Activated gamma-delta T cell treated with anti-CD3 and anti-CD28 coated beads, Interleukin-2, amount 50 U/mL, for 16 hours (primary cell): Measurements from ENCODE around the gene BICRA.
"Not testable (repeated sequence)": the region's sequence is repeated elsewhere in the genome, so short reads cannot be mapped to it uniquely, and the experiment has no call there.

ENCODE experiments used
- DNase-seq: peaks from one replicate; pipeline ENCODE4 v3.0.0-alpha.2; 2020; ENCODE audit warnings: low read depth

BICRA gene

DNA sequence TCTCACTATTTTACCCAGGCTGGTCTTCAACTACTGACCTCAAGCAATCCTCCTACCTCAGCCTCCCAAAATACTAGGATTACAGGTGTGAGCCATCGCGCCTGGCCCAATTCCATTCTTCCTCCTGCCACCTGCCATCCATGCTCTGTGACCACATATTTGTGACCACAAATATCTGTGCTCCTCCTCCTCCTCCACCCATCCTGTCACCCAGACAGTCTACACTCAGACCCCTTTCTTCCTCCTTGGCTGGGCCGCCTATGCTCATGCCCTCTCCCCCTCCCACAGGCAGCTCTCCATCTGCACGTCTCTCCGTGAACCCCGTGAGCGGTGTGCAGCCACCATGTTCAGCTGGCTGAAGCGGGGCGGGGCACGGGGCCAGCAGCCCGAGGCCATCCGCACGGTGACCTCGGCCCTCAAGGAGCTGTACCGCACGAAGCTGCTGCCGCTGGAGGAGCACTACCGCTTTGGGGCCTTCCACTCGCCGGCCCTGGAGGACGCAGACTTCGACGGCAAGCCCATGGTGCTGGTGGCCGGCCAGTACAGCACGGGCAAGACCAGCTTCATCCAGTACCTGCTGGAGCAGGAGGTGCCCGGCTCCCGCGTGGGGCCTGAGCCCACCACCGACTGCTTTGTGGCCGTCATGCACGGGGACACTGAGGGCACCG is 107.5 kb downstream of the BICRA start:
- no peak for DNase-seq

DNA sequence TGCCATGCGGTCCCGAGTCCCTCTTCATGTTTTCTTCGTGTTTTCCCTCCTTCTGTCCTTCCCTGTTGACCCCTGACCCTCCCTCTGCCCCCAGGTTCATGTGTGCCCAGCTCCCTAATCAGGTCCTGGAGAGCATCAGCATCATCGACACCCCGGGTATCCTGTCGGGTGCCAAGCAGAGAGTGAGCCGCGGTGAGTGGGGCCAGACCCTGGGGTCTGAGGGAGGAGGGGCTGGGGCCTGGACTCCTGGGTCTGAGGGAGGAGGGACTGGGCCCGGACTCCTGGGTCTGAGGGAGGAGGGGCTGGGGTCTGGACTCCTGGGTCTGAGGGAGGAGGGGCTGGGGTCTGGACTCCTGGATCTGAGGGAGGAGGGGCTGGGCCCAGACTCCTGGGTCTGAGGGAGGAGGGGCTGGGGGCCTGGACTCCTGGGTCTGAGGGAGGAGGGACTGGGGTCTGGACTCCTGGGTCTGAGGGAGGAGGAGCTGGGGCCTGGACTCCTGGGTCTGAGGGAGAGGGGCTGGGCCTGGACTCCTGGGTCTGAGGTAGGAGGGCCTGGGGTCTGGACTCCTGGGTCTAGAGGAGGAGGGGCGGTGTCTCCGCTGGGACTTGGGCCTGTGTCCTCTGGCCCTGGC is 109.6 kb downstream of the BICRA start:
- DNase-seq, result not testable (repeated sequence)

DNA sequence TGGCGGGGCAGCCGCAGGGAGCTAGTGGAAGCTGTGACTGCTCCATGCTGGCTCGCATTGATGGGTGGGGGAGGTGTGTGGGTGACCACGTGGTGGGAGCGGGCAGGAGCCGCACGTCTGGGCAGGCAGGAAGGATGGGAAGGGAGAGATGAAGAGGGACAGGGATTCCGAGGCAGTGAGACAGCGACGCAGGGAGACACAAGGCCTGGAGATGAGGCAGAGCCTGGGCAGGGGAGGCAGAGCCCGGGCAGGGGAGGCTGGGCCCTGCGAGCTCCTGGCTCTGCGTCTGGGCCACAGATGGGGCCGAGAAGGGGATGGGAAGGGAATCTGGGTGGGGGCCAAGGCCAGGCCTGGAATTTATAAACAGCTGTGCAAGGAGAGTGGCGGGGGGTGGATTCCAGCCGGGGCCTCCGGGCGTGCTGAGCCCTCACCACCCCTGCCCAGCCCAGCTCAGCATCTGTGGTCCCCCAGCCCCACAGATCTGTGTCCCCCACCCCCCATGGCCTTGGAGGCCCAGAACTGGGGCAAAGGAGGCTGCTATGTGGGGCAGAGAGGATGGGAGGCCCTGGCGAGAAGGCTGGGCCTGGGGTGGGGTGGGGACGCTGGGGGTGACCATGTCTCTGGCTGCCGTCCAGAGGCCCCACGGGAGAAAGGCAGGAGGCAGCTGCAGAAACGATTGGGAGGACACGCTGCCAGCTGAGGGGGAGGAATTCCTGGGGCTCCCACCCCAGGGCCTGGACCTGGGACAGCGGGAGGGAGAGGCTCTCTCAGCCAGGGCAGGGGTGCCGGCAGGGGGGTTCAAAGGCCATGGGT is 110.3 kb downstream of the BICRA start:
- no peak for DNase-seq

DNA sequence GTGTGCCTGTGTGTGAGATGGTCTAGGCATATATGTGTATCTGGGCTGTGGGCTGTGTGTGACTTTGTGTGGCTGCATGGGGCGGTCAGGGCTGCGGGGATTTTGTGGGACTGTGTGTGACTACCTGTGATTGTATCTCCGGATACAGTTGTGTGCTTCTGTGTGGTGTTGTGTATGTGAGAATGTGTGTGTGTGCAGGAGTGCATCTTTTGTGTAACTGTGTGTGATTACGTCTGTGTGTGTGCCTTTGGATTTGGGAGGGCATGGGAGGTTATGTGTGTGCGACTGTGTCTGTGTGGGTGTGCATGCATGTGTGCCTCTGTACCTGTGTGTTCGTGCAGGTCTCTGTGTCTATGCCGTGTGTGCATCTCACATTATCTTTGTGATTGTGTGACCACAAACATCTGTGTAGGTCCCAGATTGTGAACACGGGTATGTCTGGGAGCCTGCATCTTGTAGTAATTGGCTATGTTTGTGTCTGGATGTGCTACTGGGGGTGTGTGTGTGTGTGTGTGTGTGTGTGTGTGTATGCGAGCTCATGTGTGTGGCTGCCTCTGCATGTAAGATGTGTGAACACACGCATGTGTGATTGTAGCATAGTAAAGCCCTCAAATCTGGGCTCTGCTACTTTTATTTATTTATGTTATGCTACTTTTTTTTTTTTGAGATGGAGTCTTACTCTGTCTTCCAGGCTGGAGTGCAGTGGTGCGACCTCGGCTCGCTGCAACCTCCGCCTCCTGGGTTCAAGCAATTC is 111.9 kb downstream of the BICRA start:
- no peak for DNase-seq

DNA sequence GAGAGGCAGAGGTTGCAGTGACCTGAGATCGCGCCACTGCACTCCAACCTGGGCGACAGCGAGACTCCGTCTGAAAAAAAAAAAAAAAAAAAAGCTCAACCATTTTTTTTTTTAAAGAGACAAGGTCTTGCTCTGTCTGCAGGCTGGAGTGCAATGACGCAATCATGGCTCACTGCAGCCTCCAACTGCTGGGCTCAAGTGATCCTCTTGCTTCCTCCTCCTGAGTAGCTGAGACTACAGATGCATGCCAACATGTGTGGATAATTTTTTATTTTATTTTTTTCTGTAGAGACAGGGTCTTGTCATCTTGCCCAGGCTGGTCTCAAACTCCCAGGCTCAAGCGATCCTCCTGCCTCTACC is 114.6 kb downstream of the BICRA start:
- DNase-seq, result no peak

DNA sequence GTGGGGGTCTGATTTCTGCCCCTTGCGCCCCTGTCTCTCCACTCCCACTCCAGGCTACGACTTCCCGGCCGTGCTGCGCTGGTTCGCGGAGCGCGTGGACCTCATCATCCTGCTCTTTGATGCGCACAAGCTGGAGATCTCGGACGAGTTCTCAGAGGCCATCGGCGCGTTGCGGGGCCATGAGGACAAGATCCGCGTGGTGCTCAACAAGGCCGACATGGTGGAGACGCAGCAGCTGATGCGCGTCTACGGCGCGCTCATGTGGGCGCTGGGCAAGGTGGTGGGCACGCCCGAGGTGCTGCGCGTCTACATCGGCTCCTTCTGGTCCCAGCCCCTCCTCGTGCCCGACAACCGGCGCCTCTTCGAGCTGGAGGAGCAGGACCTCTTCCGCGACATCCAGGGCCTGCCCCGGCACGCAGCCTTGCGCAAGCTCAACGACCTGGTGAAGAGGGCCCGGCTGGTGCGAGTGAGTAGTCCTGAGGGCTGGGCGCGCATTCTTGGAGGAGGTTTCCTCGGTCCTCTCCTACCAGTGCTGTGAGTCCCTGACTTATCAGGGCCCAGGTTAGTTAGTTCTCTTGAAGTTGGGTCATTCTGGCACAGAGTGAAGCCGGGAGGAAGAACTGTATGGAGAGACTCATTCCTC is 116.9 kb downstream of the BICRA start:
- no peak for DNase-seq

DNA sequence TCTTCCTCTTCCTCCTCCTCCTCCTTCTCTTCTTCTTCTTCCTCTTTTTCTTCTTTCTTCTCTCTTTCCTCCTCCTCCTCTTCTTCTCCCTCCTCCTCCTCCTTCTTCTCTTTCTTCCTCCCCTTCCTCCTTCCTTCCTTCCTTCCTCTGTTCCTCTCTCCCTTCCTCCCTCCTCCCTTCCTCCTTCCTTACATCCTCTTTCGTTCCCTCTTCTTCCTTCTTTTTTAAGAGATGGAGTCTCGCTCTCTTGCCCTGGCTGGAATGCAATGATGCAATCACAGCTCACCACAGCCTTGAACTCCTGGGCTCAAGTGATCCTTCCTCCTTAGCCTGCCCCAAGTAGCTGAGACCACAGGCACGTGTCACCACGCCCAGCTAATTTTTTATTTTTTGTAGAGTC is 117.5 kb downstream of the BICRA start:
- DNase-seq, result no peak

DNA sequence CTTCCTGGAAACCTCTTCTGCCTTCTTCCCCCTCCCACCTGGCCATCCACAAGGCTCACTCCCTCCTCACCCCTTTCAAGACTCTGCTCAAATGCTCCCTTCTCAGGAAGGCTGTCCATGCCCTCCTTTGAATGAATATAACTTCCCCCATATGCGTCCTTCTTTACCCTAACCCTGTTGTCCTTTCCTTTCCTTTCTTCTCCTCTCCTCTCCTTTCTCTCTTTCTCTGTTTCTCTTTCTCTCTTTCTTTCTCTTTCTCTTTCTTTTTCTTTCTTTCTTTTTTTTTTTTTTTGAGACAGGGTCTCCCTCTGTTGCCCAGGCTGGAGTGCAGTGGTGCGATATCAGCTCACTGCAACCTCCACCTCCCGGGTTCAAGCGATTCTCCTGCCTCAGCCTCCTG is 119.4 kb downstream of the BICRA start:
- not testable (repeated sequence) for DNase-seq

DNA sequence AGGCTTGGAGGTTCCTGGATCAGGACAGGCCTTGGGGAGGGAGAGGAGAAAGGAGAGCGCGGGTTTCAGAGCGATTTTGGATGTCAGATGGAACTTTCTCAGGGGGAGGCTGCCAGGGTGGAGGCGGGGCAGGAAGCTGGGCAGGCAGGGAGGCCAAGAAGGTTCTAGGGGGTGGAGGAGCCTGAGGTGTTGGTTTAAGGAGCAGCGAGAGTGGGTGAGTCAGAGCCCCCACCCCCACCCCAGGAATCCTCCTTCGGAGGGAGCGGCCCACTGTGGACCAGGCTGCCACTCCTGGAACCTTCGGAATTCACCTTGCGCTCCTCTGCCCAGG is 120.5 kb downstream of the BICRA start:
- DNase-seq, result no peak

DNA sequence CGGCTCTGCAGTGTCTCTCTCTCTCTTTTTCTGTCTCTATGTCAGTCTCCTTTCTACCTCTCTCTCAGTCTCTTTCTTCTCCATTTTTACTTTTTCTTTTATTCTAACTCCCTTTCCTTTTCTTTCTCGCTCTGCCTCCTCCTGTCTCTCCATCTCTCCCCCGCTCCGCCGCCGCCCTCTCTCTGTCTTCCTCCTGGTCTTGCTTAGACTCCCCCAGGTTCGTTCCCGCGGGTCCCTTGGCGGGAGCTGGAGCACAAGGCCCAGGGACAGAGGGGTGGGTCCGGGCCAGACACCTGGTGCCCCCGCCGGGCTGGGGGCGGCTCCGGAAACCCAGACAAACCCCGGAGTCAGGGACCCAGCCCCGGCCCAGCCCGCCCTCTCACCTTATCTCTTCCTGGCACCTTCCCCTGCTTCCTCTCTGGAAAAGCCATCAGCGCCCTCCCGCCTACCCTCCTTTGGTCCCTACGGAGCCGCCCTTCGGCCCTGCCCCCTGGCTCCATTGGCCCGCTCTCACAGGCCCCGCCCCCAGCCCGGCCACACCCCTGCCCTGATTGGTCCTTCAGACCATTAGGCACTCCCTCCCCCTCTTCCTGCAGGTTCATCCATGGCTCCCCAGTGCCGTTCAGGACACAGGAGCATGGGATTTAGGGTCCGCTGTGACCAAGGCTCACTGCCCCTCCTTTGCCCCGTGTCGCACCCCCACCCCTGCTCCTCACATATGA is 121.0 kb downstream of the BICRA start:
- no peak for DNase-seq

DNA sequence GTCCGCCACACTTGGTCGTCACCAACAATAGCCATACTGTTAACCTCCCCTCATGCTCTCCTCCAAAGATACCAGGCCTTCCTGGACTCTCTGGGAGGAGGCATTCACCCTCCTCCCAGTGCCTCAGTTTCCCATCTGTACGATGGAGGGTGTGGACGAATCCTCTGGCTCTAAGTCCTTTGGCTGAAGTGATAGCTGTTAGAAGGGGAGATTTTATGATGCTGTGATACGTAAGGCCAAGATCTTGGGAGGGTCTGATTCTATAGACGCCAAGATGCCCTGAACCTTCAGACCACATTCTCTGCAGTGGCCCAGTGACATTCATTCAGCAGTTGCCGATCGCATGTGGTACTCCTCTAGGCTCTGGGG is 121.6 kb downstream of the BICRA start:
- DNase-seq, result no peak

DNA sequence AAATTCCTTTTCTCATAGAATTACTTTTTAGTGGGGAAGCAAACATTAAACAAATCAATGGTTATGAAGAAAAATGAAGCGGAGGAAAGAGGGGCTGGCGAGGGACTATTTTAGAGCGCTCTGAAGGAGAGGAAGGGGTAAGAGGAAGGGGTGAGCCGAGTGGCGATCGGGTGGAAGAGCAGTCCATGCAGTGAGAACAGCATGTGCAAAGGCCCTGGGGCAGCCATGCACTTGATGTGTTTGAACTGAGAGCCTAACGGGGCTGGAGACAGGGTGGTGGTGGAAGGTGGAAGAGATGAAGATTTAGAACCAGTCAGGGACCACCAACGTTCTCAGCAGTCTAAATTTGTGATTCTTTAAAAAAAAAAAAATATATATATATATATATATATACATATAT is 122.0 kb downstream of the BICRA start:
- DNase-seq, result no peak

DNA sequence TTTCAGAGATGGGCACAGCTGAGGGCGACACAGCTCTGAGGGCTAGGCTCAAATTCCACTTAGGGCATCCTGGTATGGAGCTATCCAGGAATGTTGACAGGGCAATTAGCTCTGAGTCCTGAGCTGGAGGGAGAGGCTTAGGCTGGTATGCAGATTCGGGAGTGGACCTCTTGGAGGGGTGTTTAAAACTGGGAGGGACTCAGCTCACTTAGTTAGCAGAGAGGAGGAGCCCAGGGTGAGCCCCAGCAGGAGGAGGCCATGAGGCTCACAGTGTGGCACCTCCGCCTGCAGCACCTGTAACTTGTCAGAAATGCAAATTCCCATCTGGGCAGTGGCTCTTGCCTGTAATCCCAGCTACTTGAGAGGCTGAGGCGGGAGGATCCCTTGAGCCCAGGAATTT is 126.2 kb downstream of the BICRA start:
- no peak for DNase-seq

DNA sequence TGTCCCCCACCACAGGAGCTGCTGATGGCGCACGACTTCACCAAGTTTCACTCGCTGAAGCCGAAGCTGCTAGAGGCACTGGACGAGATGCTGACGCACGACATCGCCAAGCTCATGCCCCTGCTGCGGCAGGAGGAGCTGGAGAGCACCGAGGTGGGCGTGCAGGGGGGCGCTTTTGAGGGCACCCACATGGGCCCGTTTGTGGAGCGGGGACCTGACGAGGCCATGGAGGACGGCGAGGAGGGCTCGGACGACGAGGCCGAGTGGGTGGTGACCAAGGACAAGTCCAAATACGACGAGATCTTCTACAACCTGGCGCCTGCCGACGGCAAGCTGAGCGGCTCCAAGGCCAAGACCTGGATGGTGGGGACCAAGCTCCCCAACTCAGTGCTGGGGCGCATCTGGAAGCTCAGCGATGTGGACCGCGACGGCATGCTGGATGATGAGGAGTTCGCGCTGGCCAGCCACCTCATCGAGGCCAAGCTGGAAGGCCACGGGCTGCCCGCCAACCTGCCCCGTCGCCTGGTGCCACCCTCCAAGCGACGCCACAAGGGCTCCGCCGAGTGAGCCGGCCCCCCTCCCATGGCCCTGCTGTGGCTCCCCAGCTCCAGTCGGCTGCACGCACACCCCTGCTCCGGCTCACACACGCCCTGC is 132.1 kb downstream of the BICRA start:
- DNase-seq, result no peak

DNA sequence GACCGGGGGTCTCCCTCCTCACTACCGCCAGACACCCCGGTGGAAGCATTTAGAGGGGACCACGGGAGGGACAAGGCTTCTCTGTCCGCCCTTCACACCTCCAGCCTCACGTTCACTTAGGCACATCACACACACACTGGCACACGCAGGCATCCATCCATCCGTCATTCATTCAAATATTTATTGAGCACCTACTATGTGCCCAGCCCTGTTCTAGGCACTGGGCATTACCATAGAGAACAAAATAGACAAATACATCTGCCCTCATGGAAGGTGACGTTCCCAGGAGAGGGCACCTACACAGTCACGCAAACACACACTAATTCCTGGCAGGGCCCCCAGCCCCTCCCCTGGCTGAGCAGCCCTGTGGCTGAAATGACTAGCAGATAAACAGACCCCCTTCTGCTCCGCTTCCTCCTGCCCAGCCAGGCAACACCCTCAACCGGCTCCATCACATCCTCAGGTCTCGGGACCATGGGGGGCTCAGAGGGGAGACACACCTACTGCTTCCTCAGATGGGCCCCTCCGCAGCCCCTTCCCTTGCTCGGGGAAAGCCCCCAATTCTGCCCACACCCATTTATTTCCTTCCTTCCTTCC is 132.7 kb downstream of the BICRA start:
- DNase-seq, result no peak

DNA sequence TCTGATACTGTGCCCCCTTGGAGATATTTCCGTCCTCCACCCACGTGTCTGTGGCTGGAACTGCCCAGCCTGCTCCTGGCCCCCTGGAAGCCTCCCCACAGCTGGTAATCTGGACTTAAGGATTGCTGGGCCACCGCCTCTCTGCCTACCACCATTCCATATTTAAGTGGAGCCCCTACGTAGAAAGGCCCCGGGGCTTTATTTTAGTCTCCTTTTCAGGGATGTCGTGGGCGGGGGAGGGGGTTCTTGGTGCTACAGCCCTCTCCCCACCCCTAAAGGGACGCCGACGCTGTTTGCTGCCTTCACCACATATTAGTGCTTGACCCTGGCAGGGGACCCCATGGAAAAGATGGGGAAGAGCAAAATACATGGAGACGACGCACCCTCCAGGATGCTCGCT is 133.7 kb downstream of the BICRA start:
- no peak for DNase-seq

DNA sequence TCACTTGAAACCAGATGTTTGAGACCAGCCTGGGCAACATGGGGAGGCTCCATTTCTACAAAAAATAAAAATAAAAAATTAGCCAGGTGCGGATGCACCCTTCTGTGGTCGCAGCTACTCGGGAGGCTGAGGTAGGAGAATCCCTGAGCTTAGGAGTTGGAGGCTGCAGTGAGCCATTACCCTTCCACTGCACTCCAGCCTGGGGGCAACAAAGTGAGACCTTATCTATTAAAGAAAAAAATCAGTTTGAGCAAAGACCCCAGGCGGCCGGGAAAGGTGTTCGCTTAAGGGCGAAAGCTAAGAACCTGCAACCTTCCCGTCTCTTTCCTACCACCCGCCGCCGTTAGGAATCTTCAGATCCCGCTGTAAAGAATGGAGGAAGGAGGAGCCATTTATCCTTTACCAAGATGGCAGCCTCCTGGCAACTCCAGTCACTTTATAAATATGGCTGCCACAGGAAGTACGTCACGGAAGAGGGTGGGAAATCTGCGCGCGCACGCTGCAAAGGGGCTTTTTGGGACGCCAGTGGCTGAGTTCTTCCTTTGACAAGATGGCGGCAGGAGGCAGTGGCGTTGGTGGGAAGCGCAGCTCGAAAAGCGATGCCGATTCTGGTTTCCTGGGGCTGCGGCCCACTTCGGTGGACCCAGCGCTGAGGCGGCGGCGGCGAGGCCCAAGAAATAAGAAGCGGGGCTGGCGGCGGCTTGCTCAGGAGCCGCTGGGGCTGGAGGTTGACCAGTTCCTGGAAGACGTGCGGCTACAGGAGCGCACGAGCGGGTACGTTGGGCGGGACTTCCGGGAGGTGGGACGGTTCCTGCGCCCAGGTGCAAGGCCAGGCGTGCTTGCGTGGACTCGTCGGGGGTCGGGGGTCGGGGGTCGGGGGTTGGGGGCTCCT is 136.3 kb downstream of the BICRA start, which contains the start of gene NOP53:
Gene NOP53 (plus strand): TSS at position 537 of the 892 bp plus-strand sequence. CDS start 14 bp downstream, at position 551.
- DNase-seq, result peak; percentile 96

DNA sequence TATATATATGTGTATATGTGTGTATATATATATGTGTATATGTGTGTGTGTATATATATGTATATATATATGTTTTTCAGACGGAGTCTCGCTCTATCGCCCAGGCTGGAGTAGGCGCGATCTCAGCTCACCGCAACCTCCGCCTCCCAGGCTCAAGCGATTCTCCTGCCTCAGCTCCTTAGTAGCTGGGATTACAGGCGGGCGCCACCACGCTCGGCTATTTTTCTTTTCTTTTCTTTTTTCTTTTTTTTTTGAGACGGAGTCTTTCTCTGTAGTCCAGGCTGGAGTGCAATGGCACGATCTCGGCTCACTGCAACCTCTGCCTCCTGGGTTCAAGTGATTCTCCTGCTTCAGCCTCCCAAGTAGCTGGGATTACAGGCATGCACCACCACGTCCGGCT is 137.2 kb downstream of the BICRA start:
- DNase-seq, result not testable (repeated sequence)

DNA sequence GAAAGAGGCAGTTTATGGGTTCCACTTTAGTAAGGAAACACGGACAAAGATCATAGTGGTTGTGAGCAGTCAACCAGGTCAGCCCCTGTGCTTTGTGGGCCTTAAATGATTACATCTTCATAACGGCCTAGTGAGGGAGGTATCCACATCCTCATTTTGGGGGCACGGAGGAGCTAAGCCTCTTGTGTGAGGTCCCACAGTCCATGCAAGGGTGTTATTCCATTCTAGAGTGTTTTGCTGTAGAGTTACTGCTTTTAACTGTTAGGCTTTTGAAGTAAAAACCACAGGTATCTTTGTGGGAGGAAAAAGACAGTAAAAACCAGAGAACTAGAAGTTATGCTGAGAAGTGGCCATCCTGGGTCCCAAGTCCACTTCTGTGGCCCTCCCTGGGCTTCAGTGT is 140.4 kb downstream of the BICRA start:
- no peak for DNase-seq

DNA sequence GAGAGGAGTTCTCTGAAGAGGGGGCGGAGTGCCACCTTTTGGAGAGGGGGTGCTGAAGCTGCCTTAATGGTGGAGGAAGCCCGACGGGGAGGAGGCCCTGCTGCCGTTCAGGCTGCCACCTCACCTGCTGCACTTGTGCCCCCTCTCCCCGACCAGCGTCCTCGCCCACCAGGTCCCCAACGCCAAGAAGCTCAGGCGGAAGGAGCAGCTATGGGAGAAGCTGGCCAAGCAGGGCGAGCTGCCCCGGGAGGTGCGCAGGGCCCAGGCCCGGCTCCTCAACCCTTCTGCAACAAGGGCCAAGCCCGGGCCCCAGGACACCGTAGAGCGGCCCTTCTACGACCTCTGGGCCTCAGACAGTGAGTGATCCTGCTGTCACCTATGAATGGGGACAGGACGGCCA is 141.8 kb downstream of the BICRA start:
- no peak for DNase-seq
